ENCODE results near the gene EXOC6. TPM values are rescaled to one million over a fixed set of nuclear protein-coding genes. Genes with fewer than 3 reads are reported as not detected.

The EXOC6 gene
- total and polyA plus RNA-seq, 10 of the 15 experiments (the other 5 are each of a cell fraction or from before 2014, with no cell fraction given), result 7.6 to 53.8 (median 13.3) TPM

DNA sequence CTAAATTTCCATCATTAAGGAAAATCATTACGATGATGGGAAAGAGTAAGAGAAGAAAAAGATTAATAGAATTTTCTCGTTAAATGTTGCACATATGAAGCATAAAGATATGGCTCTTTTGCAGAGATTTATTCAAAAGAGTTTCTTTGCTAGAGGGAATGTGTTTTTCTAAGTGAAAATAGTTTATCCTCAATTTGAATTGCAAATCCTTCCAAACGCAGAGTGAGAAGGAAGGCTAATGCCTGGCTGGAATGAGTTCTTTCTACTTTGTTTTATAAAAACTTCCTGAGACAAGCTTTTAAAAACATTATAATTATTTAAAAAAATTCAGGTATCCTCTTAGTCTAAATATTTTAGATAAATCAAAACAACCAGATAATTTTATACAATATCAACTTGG, 239.5 kb downstream of the EXOC6 start:
- BruUV-seq (replicated peaks), result no TSS peak
- no peaks in the 10 kb centered on the region; a peak in 1 of 4 replicates for H3K27me3 ChIP-seq (replicated peaks in 1 of 2; ENCODE audit: control insufficient read depth in 2 of 2, insufficient read depth in 2 of 2, low read length in 1 of 2)
- ATAC-seq (no peak), DNase-seq (ENCODE audit: low read depth, low spot score) (no peak), FAIRE-seq (no peak)
- no peak overlapping the region for H3K4me3 ChIP-seq
- ChIA-PET POLR2A (interaction anchor here (0.7 kb wide), 1 partner anchor 17 kb away, joined by 4 read pairs; no protein-coding TSS in a partner anchor), RAD21 (ENCODE audit: unreplicated experiment) (interaction anchor here (1.9 kb wide), 1 partner anchor 18 kb away, joined by 4 read pairs; no protein-coding TSS in a partner anchor), CTCF (interaction anchor here (1.3 to 1.4 kb wide), 2 partner anchors 201 to 262 kb away, joined by 3 read pairs; no protein-coding TSS in a partner anchor), SMC1A (ENCODE audit: uncharacterized antibody, unreplicated experiment) (no interaction called here)
- WGBS (ENCODE audit: insufficient coverage, insufficient replicate concordance, low lambda C conversion rate, missing lambda C conversion rate), result 47% methylated on average over 3 of the region's 3 CpGs
- intact Hi-C loops (cut with micrococcal nuclease; ENCODE audit: unreplicated experiment), result no loop called here
- no peak for TF ChIP-seq HDAC2 (IDR thresholded peaks at IDR 0.05)
- no peak for TF ChIP-seq ZNF24 (IDR thresholded peaks at IDR 0.05)
- no peak for TF ChIP-seq NFXL1 (IDR thresholded peaks at IDR 0.05; ENCODE audit: borderline replicate concordance)
- no peak for TF ChIP-seq SUPT20H (IDR thresholded peaks at IDR 0.05; ENCODE audit: borderline replicate concordance, control insufficient read depth, low read depth, low read length)
- no peak for TF ChIP-seq SMAD1 (IDR thresholded peaks at IDR 0.05; ENCODE audit: low read depth, partially characterized antibody)
- H3K36me3 ChIP-seq (ENCODE audit: control insufficient read depth in 2 of 2, insufficient read depth in 2 of 2, low read length in 1 of 2), result no peaks in the 10 kb centered on the region
- no peak overlapping the region for H3K27ac ChIP-seq (ENCODE audit: control insufficient read depth, insufficient read depth)
- H4K20me1 ChIP-seq (ENCODE audit: control insufficient read depth, insufficient read depth), result no peaks in the 10 kb centered on the region
- in situ Hi-C loops (cut with MboI), result no loop called here
- no peak overlapping the region for H3K4me2 ChIP-seq (ENCODE audit: control insufficient read depth, insufficient read depth)
- H3K9ac ChIP-seq (ENCODE audit: control insufficient read depth, insufficient read depth, low read length), result no peak overlapping the region
- no peak overlapping the region for H2AFZ ChIP-seq (ENCODE audit: control insufficient read depth, low read depth, low read length)
- H3K79me2 ChIP-seq (ENCODE audit: control insufficient read depth, insufficient read depth, low read length), result no peaks in the 10 kb centered on the region
- H3K9me3 ChIP-seq (replicated peaks; ENCODE audit: control insufficient read depth, insufficient read depth, low read length), result no peaks in the 10 kb centered on the region
- H3K4me1 ChIP-seq (ENCODE audit: control insufficient read depth, insufficient read depth, low read length), result peaks cover 5% of the 10 kb centered on the region; the same call in 1 of the 2 replicates

DNA sequence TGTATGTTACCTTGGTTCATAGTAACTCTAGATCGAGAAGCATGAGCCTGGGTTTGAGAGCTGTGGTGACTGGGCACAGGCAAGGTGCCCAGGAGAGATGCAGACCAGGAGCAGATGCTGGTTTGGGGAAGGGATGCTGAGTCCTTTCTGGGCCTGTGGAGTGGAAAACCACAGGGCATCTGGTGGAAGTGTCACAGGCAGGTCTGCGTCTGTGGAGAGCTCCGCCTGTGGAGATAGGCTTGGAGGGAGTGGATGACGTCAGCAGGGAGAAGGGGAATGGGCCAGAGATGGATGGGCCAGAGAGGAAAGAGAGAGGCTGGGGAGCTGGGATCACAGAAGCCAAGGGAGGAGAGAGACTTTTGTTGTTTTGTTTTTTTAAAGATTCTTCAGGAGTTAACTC, 240.1 kb downstream of the EXOC6 start:
- in situ Hi-C loops (cut with MboI), result no loop called here
- H3K27me3 ChIP-seq (replicated peaks in 1 of 2; ENCODE audit: control insufficient read depth in 2 of 2, insufficient read depth in 2 of 2, low read length in 1 of 2), result no peaks in the 10 kb centered on the region; a peak in 1 of 4 replicates
- peaks cover 5% of the 10 kb centered on the region; the same call in 1 of the 2 replicates for H3K4me1 ChIP-seq (ENCODE audit: control insufficient read depth, insufficient read depth, low read length)
- no peaks in the 10 kb centered on the region for H4K20me1 ChIP-seq (ENCODE audit: control insufficient read depth, insufficient read depth)
- H3K27ac ChIP-seq (ENCODE audit: control insufficient read depth, insufficient read depth), result no peak overlapping the region
- no TSS peak for BruUV-seq (replicated peaks)
- ATAC-seq (no peak), DNase-seq (ENCODE audit: low read depth, low spot score) (no peak), FAIRE-seq (no peak)
- SMC1A ChIA-PET (ENCODE audit: uncharacterized antibody, unreplicated experiment), result no interaction called here
- no peaks in the 10 kb centered on the region for H3K79me2 ChIP-seq (ENCODE audit: control insufficient read depth, insufficient read depth, low read length)
- no peak overlapping the region for H3K4me2 ChIP-seq (ENCODE audit: control insufficient read depth, insufficient read depth)
- CTCF ChIA-PET, result interaction anchor here (0.6 to 1.3 kb wide), 3 partner anchors 31 to 202 kb away, joined by 3 to 4 read pairs (median 3); no protein-coding TSS in a partner anchor
- RAD21 ChIA-PET (ENCODE audit: unreplicated experiment), result no interaction called here
- H3K9me3 ChIP-seq (replicated peaks; ENCODE audit: control insufficient read depth, insufficient read depth, low read length), result no peaks in the 10 kb centered on the region
- no peaks in the 10 kb centered on the region for H3K36me3 ChIP-seq (ENCODE audit: control insufficient read depth in 2 of 2, insufficient read depth in 2 of 2, low read length in 1 of 2)
- H3K9ac ChIP-seq (ENCODE audit: control insufficient read depth, insufficient read depth, low read length), result no peak overlapping the region
- H2AFZ ChIP-seq (ENCODE audit: control insufficient read depth, low read depth, low read length), result no peak overlapping the region
- intact Hi-C loops (cut with micrococcal nuclease; ENCODE audit: unreplicated experiment), result no loop called here
- POLR2A ChIA-PET, result no interaction called here
- 14% methylated on average over 4 of the region's 4 CpGs for WGBS (ENCODE audit: insufficient coverage, insufficient replicate concordance, low lambda C conversion rate, missing lambda C conversion rate)
- no peak overlapping the region for H3K4me3 ChIP-seq
- TF ChIP-seq STAT3 (IDR thresholded peaks at IDR 0.05; ENCODE audit: low read depth, low read length), result no peak
- TF ChIP-seq TCF12 (IDR thresholded peaks at IDR 0.05; ENCODE audit: low read depth, low read length), result no peak
- no peak for TF ChIP-seq PAX8 (IDR thresholded peaks at IDR 0.05)
- TF ChIP-seq CEBPZ (IDR thresholded peaks at IDR 0.05; ENCODE audit: low read depth, low read length), result no peak
